AG08396 (cell line): Measurements from ENCODE around the gene WFDC9.
"Not testable (repeated sequence)": the region's sequence is repeated elsewhere in the genome, so short reads cannot be mapped to it uniquely, and the experiment has no call there.

Source experiments
- DNase-seq: peaks from one replicate; pipeline ENCODE4 v3.0.0; 2012; ENCODE audit warnings: low spot score, mixed read lengths

WFDC9 gene

GRCh38 chr20:45631184-45631583 is at the start of gene WFDC9:
Gene WFDC9, minus strand, starts transcription at chr20:45631284. Its CDS starts 21,103 bp downstream, at chr20:45610181.
- DNase-seq: no peak

- no peak for DNase-seq
Measured at GRCh38 chr20:45679650-45680049, 48.6 kb upstream of the WFDC9 start.

GRCh38 chr20:45672765-45673164 is 41.7 kb upstream of the WFDC9 start:
- DNase-seq: no peak

GRCh38 chr20:45670139-45670538 is 39.1 kb upstream of the WFDC9 start, which contains the start of gene WFDC11:
Gene WFDC11, minus strand, starts transcription at chr20:45670239. Its CDS starts 19,639 bp downstream, at chr20:45650600.
- DNase-seq: no peak

GRCh38 chr20:45657038-45657437 is 26.0 kb upstream of the WFDC9 start:
- DNase-seq: not testable (repeated sequence)

GRCh38 chr20:45651726-45652125 is 20.6 kb upstream of the WFDC9 start:
- not testable (repeated sequence) for DNase-seq

GRCh38 chr20:45649312-45649863 is 18.3 kb upstream of the WFDC9 start:
- DNase-seq: no peak

- no peak for DNase-seq
Measured at GRCh38 chr20:45647441-45648050, 16.5 kb upstream of the WFDC9 start.

GRCh38 chr20:45646875-45647274 is 15.8 kb upstream of the WFDC9 start:
- DNase-seq: no peak

GRCh38 chr20:45645869-45646268 is 14.8 kb upstream of the WFDC9 start:
- not testable (repeated sequence) for DNase-seq

GRCh38 chr20:45641076-45641475 is 10.0 kb upstream of the WFDC9 start:
- DNase-seq: not testable (repeated sequence)

- DNase-seq: no peak
Measured at GRCh38 chr20:45639687-45640086, 8.6 kb upstream of the WFDC9 start.

GRCh38 chr20:45636513-45636912 is 5.4 kb upstream of the WFDC9 start:
- no peak for DNase-seq

- no peak for DNase-seq
Measured at GRCh38 chr20:45630371-45630770, 713 bp downstream of the WFDC9 start.

- DNase-seq: peak; percentile 69
Measured at GRCh38 chr20:45629496-45630100, 1.5 kb downstream of the WFDC9 start, which contains the start of gene WFDC10A. Gene WFDC10A, plus strand, starts transcription at chr20:45629739. Its CDS starts 75 bp downstream, at chr20:45629814.

GRCh38 chr20:45626540-45626939 is 4.5 kb downstream of the WFDC9 start:
- DNase-seq: no peak

GRCh38 chr20:45621593-45621992 is 9.5 kb downstream of the WFDC9 start:
- DNase-seq: no peak

- DNase-seq: no peak
Measured at GRCh38 chr20:45617591-45617990, 13.5 kb downstream of the WFDC9 start.

- DNase-seq: no peak
Measured at GRCh38 chr20:45612314-45612713, 18.8 kb downstream of the WFDC9 start.

- peak; percentile 22 for DNase-seq
Measured at GRCh38 chr20:45611054-45611453, 20.0 kb downstream of the WFDC9 start.

- no peak for DNase-seq
Measured at GRCh38 chr20:45607810-45608209, 23.3 kb downstream of the WFDC9 start.

- no peak for DNase-seq
Measured at GRCh38 chr20:45595235-45595634, 35.8 kb downstream of the WFDC9 start.

GRCh38 chr20:45593498-45593897 is 37.6 kb downstream of the WFDC9 start:
- no peak for DNase-seq
